Measurements from ENCODE around the gene GPR22.
A peak's percentile ranks its signal among the peaks of the same experiment; 100 is the strongest.

GPR22 gene

GRCh38 chr7:107469929-107470328, at the start of gene GPR22:
TSS of gene GPR22 (plus strand) at chr7:107470057. CDS start at chr7:107474061, 4,004 bp downstream.
- DNase-seq = no peak

- DNase-seq = no peak
These were observed 42.4 kb upstream of the GPR22 start for GRCh38 chr7:107427462-107427861.

- DNase-seq = no peak
These were observed 41.2 kb upstream of the GPR22 start for GRCh38 chr7:107428642-107429041.

GRCh38 chr7:107430057-107430456, 39.8 kb upstream of the GPR22 start:
- no peak for DNase-seq

- DNase-seq = no peak
These were observed 37.6 kb upstream of the GPR22 start for GRCh38 chr7:107432261-107432660.

- DNase-seq = no peak
These were observed 34.1 kb upstream of the GPR22 start for GRCh38 chr7:107435749-107436148.

GRCh38 chr7:107439025-107439424, 30.8 kb upstream of the GPR22 start:
- DNase-seq = no peak

- no peak for DNase-seq
These were observed 28.1 kb upstream of the GPR22 start for GRCh38 chr7:107441581-107442422.

- DNase-seq = no peak
These were observed 27.2 kb upstream of the GPR22 start for GRCh38 chr7:107442678-107443077.

- peak; percentile 4 for DNase-seq
These were observed 23.3 kb upstream of the GPR22 start for GRCh38 chr7:107446531-107446930.

- DNase-seq = no peak
These were observed 22.9 kb upstream of the GPR22 start for GRCh38 chr7:107446988-107447387.

- DNase-seq = no peak
These were observed 18.9 kb upstream of the GPR22 start for GRCh38 chr7:107450970-107451369.

GRCh38 chr7:107453388-107453787, 16.5 kb upstream of the GPR22 start:
- DNase-seq = no peak

- no peak for DNase-seq
These were observed 7.8 kb upstream of the GPR22 start for GRCh38 chr7:107461938-107462533.

- peak; percentile 34 for DNase-seq
These were observed 6.4 kb upstream of the GPR22 start for GRCh38 chr7:107463139-107464078.

GRCh38 chr7:107464666-107465226, 5.1 kb upstream of the GPR22 start:
- no peak for DNase-seq

GRCh38 chr7:107467972-107468371, 1.9 kb upstream of the GPR22 start:
- no peak for DNase-seq

- DNase-seq = no peak
These were observed 1.0 kb upstream of the GPR22 start for GRCh38 chr7:107468824-107469223.

GRCh38 chr7:107471292-107472070, 1.6 kb downstream of the GPR22 start:
- no peak for DNase-seq

- DNase-seq = no peak
These were observed 2.3 kb downstream of the GPR22 start for GRCh38 chr7:107472116-107472515.

- DNase-seq = no peak
These were observed 4.3 kb downstream of the GPR22 start for GRCh38 chr7:107474104-107474521.

- no peak for DNase-seq
These were observed 9.4 kb downstream of the GPR22 start for GRCh38 chr7:107479303-107479702.
